ENCODE measurements around the gene PRKCH.
A peak's percentile ranks its signal among the peaks of the same experiment; 100 is the strongest.

Gene PRKCH

GRCh38 chr14:61434311-61434710 is 112.9 kb downstream of the PRKCH start:
- no peak for DNase-seq

GRCh38 chr14:61435563-61436337 is 114.4 kb downstream of the PRKCH start:
- DNase-seq, result no peak

GRCh38 chr14:61437381-61437780 is 116.0 kb downstream of the PRKCH start:
- no peak for DNase-seq

GRCh38 chr14:61438036-61438435 is 116.7 kb downstream of the PRKCH start:
- no peak for DNase-seq

GRCh38 chr14:61438497-61438859 is 117.1 kb downstream of the PRKCH start:
- no peak for DNase-seq

- no peak for DNase-seq
These were observed 117.7 kb downstream of the PRKCH start for GRCh38 chr14:61438860-61439765.

- no peak for DNase-seq
These were observed 118.5 kb downstream of the PRKCH start for GRCh38 chr14:61439779-61440418.

- no peak for DNase-seq
These were observed 122.1 kb downstream of the PRKCH start for GRCh38 chr14:61443481-61443880.

GRCh38 chr14:61444215-61444768 is 122.9 kb downstream of the PRKCH start:
- no peak for DNase-seq

- DNase-seq, result no peak
These were observed 130.1 kb downstream of the PRKCH start for GRCh38 chr14:61451491-61451890.

- no peak for DNase-seq
These were observed 130.6 kb downstream of the PRKCH start for GRCh38 chr14:61451891-61452400.

GRCh38 chr14:61452452-61452851 is 131.1 kb downstream of the PRKCH start:
- DNase-seq, result no peak

- no peak for DNase-seq
These were observed 131.9 kb downstream of the PRKCH start for GRCh38 chr14:61453103-61453767.

GRCh38 chr14:61454545-61454944 is 133.2 kb downstream of the PRKCH start:
- DNase-seq, result no peak

GRCh38 chr14:61455351-61455750 is 134.0 kb downstream of the PRKCH start:
- DNase-seq, result no peak

- peak in 1 of 2 experiments; percentile 59 for DNase-seq
These were observed 135.3 kb downstream of the PRKCH start for GRCh38 chr14:61456720-61457119.

GRCh38 chr14:61458766-61459165 is 137.4 kb downstream of the PRKCH start:
- DNase-seq, result no peak

GRCh38 chr14:61459229-61459628 is 137.8 kb downstream of the PRKCH start:
- no peak for DNase-seq

- DNase-seq, result no peak
These were observed 138.7 kb downstream of the PRKCH start for GRCh38 chr14:61460063-61460462.

GRCh38 chr14:61460718-61461611 is 139.6 kb downstream of the PRKCH start:
- DNase-seq, result no peak

- DNase-seq, result peak in 1 of 2 experiments; percentile 65
These were observed 140.5 kb downstream of the PRKCH start for GRCh38 chr14:61461808-61462275.

Measured in cerebellar nuclear complex (tissue), 1 donor.